A673 (cell line): ENCODE results near the gene CLN5. TPM values are rescaled to one million over a fixed set of nuclear protein-coding genes. Genes with fewer than 3 reads are reported as not detected.

Experiments
- BruUV-seq: library from RNA; stranded (reverse); fragments of 400-500 nt; replicated peaks from 2 replicates; lab custom pipeline; 2021; lab: Mats Ljungman, UMichigan
- CTCF ChIA-PET: fragments of 300-600 bp; sonication (Branson Sonifier 250); formaldehyde crosslinking; loops from one replicate; lab custom pipeline; 2022; ENCODE audit warnings: antibody characterized with exemption; lab: Charles Lee
- POLR2A ChIA-PET: fragments of 300-600 bp; sonication (Branson Sonifier 250); formaldehyde crosslinking; loops from one replicate; lab custom pipeline; 2022; ENCODE audit warnings: antibody characterized with exemption; ENCODE audit not compliant: low non-redundant PET; lab: Charles Lee
- DNase-seq: peaks from one replicate; pipeline ENCODE4 v3.0.0-alpha.2; 2015; ENCODE audit warnings: low spot score
- H3K27ac ChIP-seq: fragments of 200-600 bp; sonication (generic); 2 replicates; pipeline ENCODE4 v1.5.1; 2016; ENCODE audit warnings: mixed run types, low read depth, mild to moderate bottlenecking, mixed read lengths, antibody characterized with exemption, low read length; ENCODE audit not compliant: poor library complexity, severe bottlenecking
- H3K27me3 ChIP-seq: fragments of 200-600 bp; sonication (generic); replicated peaks from 2 replicates; pipeline ENCODE4 v1.6.1; 2017; ENCODE audit warnings: mixed run types, low read depth, mild to moderate bottlenecking, mixed read lengths, antibody characterized with exemption, low read length; ENCODE audit not compliant: insufficient read depth, poor library complexity
- H3K36me3 ChIP-seq: fragments of 200-600 bp; sonication (generic); 2 replicates; pipeline ENCODE4 v1.6.1; 2016; ENCODE audit warnings: mixed run types, mild to moderate bottlenecking, mixed read lengths, antibody characterized with exemption, low read length; ENCODE audit not compliant: insufficient read depth, poor library complexity, severe bottlenecking
- H3K4me1 ChIP-seq: fragments of 200-600 bp; sonication (generic); 2 replicates; pipeline ENCODE4 v1.6.1; 2017; ENCODE audit warnings: mixed run types, mild to moderate bottlenecking, mixed read lengths, antibody characterized with exemption, low read length; ENCODE audit not compliant: insufficient read depth, poor library complexity, severe bottlenecking
- H3K4me3 ChIP-seq: fragments of 200-600 bp; sonication (generic); 2 replicates; pipeline ENCODE4 v1.5.1; 2016; ENCODE audit warnings: low read depth, mixed run types, mild to moderate bottlenecking, mixed read lengths, low read length; ENCODE audit not compliant: poor library complexity, severe bottlenecking
- H3K9me3 ChIP-seq: fragments of 200-600 bp; sonication (generic); 2 replicates; pipeline ENCODE4 v1.6.1; 2016; ENCODE audit warnings: mixed run types, low read depth, mild to moderate bottlenecking, mixed read lengths, antibody characterized with exemption, low read length; ENCODE audit not compliant: poor library complexity, severe bottlenecking
- CTCF ChIP-seq: fragments of 300-800, 200-600 bp; sonication (generic); conservative IDR thresholded peaks from 2 replicates; pipeline ENCODE4 v1.5.1; 2017; ENCODE audit warnings: low read depth, mild to moderate bottlenecking, antibody characterized with exemption, low read length, moderate library complexity, mixed read lengths
- EZH2 ChIP-seq: fragments of 200-600 bp; sonication (generic); IDR thresholded peaks from 2 replicates; pipeline ENCODE4 v1.6.1; 2017; ENCODE audit warnings: borderline replicate concordance, low read depth, mild to moderate bottlenecking, mixed read lengths, antibody characterized with exemption, low read length; ENCODE audit not compliant: poor library complexity, severe bottlenecking
- intact Hi-C: fragments of 100-400 bp; cut with micrococcal nuclease; formaldehyde crosslinking; loops from one replicate; pipeline ENCODE4 v1.10.0; 2022; ENCODE audit not compliant: unreplicated experiment
- total RNA-seq: library from RNA; stranded (reverse); gene quantifications from 2 replicates; pipeline ENCODE4 v1.2.3, GENCODE V29; 2021

Gene CLN5
- total RNA-seq, 1 experiment from 2014 or later: 13.7 TPM

GRCh38 chr13:76992548-76993001 lies 694 bp downstream of the CLN5 start:
- CTCF ChIA-PET: no interaction called here
- H3K4me3 ChIP-seq: peak overlapping the region; percentile 93
- no peak for TF ChIP-seq EZH2
- TF ChIP-seq CTCF: no peak
- intact Hi-C loops: no loop called here
- no peaks in the 10 kb centered on the region for H3K27me3 ChIP-seq
- H3K4me1 ChIP-seq: peaks cover 10% of the 10 kb centered on the region
- peak overlapping the region; percentile 79 for H3K27ac ChIP-seq
- no peaks in the 10 kb centered on the region for H3K36me3 ChIP-seq
- no peaks in the 10 kb centered on the region for H3K9me3 ChIP-seq
- POLR2A ChIA-PET: no interaction called here
- BruUV-seq: TSS peak; percentile 50
- DNase-seq: no peak

- Histone ChIP-seq H3K9me3 (no peaks in the 10 kb centered on the region), H3K4me1 (peaks cover 10% of the 10 kb centered on the region), H3K4me3 (peak overlapping the region; percentile 93), H3K27me3 (no peaks in the 10 kb centered on the region), H3K27ac (peak overlapping the region; percentile 21), H3K36me3 (no peaks in the 10 kb centered on the region)
- BruUV-seq: no TSS peak
- TF ChIP-seq CTCF: no peak
- no peak for TF ChIP-seq EZH2
- POLR2A ChIA-PET: no interaction called here
- DNase-seq: no peak
- CTCF ChIA-PET: no interaction called here
- intact Hi-C loops: no loop called here
Measured at GRCh38 chr13:76993021-76993420, 1.1 kb downstream of the CLN5 start.

- no TSS peak for BruUV-seq
- no peak overlapping the region for H3K4me3 ChIP-seq
- intact Hi-C loops: no loop called here
- ChIA-PET POLR2A (no interaction called here), CTCF (no interaction called here)
- peaks cover 10% of the 10 kb centered on the region for H3K4me1 ChIP-seq
- TF ChIP-seq EZH2 (no peak), CTCF (no peak)
- no peaks in the 10 kb centered on the region for H3K36me3 ChIP-seq
- H3K9me3 ChIP-seq: no peaks in the 10 kb centered on the region
- H3K27me3 ChIP-seq: no peaks in the 10 kb centered on the region
- no peak for DNase-seq
- no peak overlapping the region for H3K27ac ChIP-seq
Measured at GRCh38 chr13:76993473-76993872, 1.6 kb downstream of the CLN5 start.
